GM21381 (cell line): ENCODE results near the gene ENOX1.

Experiments used
- ATAC-seq: cut with Tn5 transposase; IDR thresholded peaks from one replicate; pipeline ENCODE4 v1.9.1; 2021; ENCODE audit warnings: mild to moderate bottlenecking, moderate library complexity; ENCODE audit not compliant: unreplicated experiment

ENOX1 gene

GRCh38 chr13:43555667-43556066 lies 231.1 kb downstream of the ENOX1 start:
- ATAC-seq: no peak

- ATAC-seq: no peak
Measured at GRCh38 chr13:43551897-43552456, 234.8 kb downstream of the ENOX1 start.

GRCh38 chr13:43546816-43547215 lies 240.0 kb downstream of the ENOX1 start:
- ATAC-seq: no peak

GRCh38 chr13:43546251-43546650 lies 240.5 kb downstream of the ENOX1 start:
- no peak for ATAC-seq

GRCh38 chr13:43545317-43545874 lies 241.4 kb downstream of the ENOX1 start:
- ATAC-seq: no peak

GRCh38 chr13:43544631-43545030 lies 242.1 kb downstream of the ENOX1 start:
- ATAC-seq: no peak

- ATAC-seq: no peak
Measured at GRCh38 chr13:43544011-43544410, 242.8 kb downstream of the ENOX1 start.

GRCh38 chr13:43543331-43543730 lies 243.4 kb downstream of the ENOX1 start:
- no peak for ATAC-seq

GRCh38 chr13:43537124-43537523 lies 249.6 kb downstream of the ENOX1 start:
- ATAC-seq: no peak

GRCh38 chr13:43529796-43530195 lies 257.0 kb downstream of the ENOX1 start:
- no peak for ATAC-seq

- no peak for ATAC-seq
Measured at GRCh38 chr13:43528992-43529391, 257.8 kb downstream of the ENOX1 start.

GRCh38 chr13:43522788-43523187 lies 264.0 kb downstream of the ENOX1 start:
- no peak for ATAC-seq

GRCh38 chr13:43520351-43520750 lies 266.4 kb downstream of the ENOX1 start:
- ATAC-seq: no peak

- no peak for ATAC-seq
Measured at GRCh38 chr13:43518833-43519232, 267.9 kb downstream of the ENOX1 start.

GRCh38 chr13:43516401-43516833 lies 270.4 kb downstream of the ENOX1 start:
- ATAC-seq: no peak

- ATAC-seq: no peak
Measured at GRCh38 chr13:43515531-43515930, 271.2 kb downstream of the ENOX1 start.

GRCh38 chr13:43514311-43514710 lies 272.5 kb downstream of the ENOX1 start:
- no peak for ATAC-seq

- no peak for ATAC-seq
Measured at GRCh38 chr13:43512221-43512620, 274.6 kb downstream of the ENOX1 start.

- no peak for ATAC-seq
Measured at GRCh38 chr13:43510956-43511901, 275.5 kb downstream of the ENOX1 start.

GRCh38 chr13:43495732-43496131 lies 291.0 kb downstream of the ENOX1 start:
- ATAC-seq: no peak

GRCh38 chr13:43494206-43494605 lies 292.6 kb downstream of the ENOX1 start:
- no peak for ATAC-seq

- ATAC-seq: no peak
Measured at GRCh38 chr13:43493496-43494000, 293.2 kb downstream of the ENOX1 start.
